HG02588 (cell line): Measurements from ENCODE around the gene INSIG1.

Experiments used
- ATAC-seq: cut with Tn5 transposase; IDR thresholded peaks from one replicate; pipeline ENCODE4 v1.9.1; 2021; ENCODE audit warnings: mild to moderate bottlenecking, moderate library complexity; ENCODE audit not compliant: unreplicated experiment

The INSIG1 gene

GRCh38 chr7:155324012-155324917 is 26.6 kb downstream of the INSIG1 start:
- ATAC-seq: no peak

- no peak for ATAC-seq
Measured at GRCh38 chr7:155324918-155325235, 27.2 kb downstream of the INSIG1 start.

GRCh38 chr7:155326385-155326784 is 28.7 kb downstream of the INSIG1 start:
- ATAC-seq: no peak

- ATAC-seq: no peak
Measured at GRCh38 chr7:155327590-155328320, 30.1 kb downstream of the INSIG1 start.

- ATAC-seq: no peak
Measured at GRCh38 chr7:155329225-155329624, 31.5 kb downstream of the INSIG1 start.

- no peak for ATAC-seq
Measured at GRCh38 chr7:155331396-155331795, 33.7 kb downstream of the INSIG1 start.

- no peak for ATAC-seq
Measured at GRCh38 chr7:155333346-155334234, 35.9 kb downstream of the INSIG1 start.

- no peak for ATAC-seq
Measured at GRCh38 chr7:155336812-155337602, 39.3 kb downstream of the INSIG1 start.

GRCh38 chr7:155337946-155338631 is 40.4 kb downstream of the INSIG1 start:
- no peak for ATAC-seq

- ATAC-seq: no peak
Measured at GRCh38 chr7:155338632-155339320, 41.1 kb downstream of the INSIG1 start.

GRCh38 chr7:155339474-155339873 is 41.8 kb downstream of the INSIG1 start:
- ATAC-seq: no peak

GRCh38 chr7:155340071-155340531 is 42.4 kb downstream of the INSIG1 start:
- ATAC-seq: no peak

GRCh38 chr7:155340721-155341120 is 43.0 kb downstream of the INSIG1 start:
- no peak for ATAC-seq

- no peak for ATAC-seq
Measured at GRCh38 chr7:155341463-155341983, 43.8 kb downstream of the INSIG1 start.

GRCh38 chr7:155342313-155342712 is 44.6 kb downstream of the INSIG1 start:
- ATAC-seq: no peak

- ATAC-seq: no peak
Measured at GRCh38 chr7:155343150-155343549, 45.5 kb downstream of the INSIG1 start.

- no peak for ATAC-seq
Measured at GRCh38 chr7:155343661-155344121, 46.0 kb downstream of the INSIG1 start.

- ATAC-seq: peak; percentile 53
Measured at GRCh38 chr7:155344270-155344617, 46.6 kb downstream of the INSIG1 start.
